PC-9 (cell line): ENCODE measurements around the gene S100A8. TPM values are rescaled to one million over a fixed set of nuclear protein-coding genes. Genes with fewer than 3 reads are reported as not detected.

ENCODE experiments used
- BruUV-seq: library from RNA; stranded (reverse); fragments of 400-500 nt; replicated peaks from 2 replicates; lab custom pipeline; 2021; lab: Mats Ljungman, UMichigan
- CTCF ChIA-PET: fragments of 300-600 bp; sonication (Branson Sonifier 250); formaldehyde crosslinking; loops from one replicate; lab custom pipeline; 2022; ENCODE audit warnings: antibody characterized with exemption; lab: Charles Lee
- POLR2A ChIA-PET: fragments of 300-600 bp; sonication (Branson Sonifier 250); formaldehyde crosslinking; loops from one replicate; lab custom pipeline; 2022; ENCODE audit warnings: antibody characterized with exemption; ENCODE audit not compliant: unreplicated experiment; lab: Charles Lee
- DNase-seq, 2 experiments: peaks; one replicate each; pipeline versions ENCODE4 v3.0.0 to v3.0.0-alpha.2; 2015 to 2022; ENCODE audit warnings: mixed read lengths in 1 of 2
- H2AFZ ChIP-seq: fragments of 200-600 bp; sonication (generic); 2 replicates; pipeline ENCODE4 v1.8.1; 2017; ENCODE audit warnings: antibody characterized with exemption
- H3F3A ChIP-seq: fragments of 200-600 bp; sonication (generic); 2 replicates; pipeline ENCODE4 v1.8.1; 2017; ENCODE audit warnings: antibody characterized with exemption, mild to moderate bottlenecking, low read depth; ENCODE audit not compliant: insufficient read depth
- H3K27ac ChIP-seq: fragments of 200-600 bp; sonication (generic); 2 replicates; pipeline ENCODE4 v1.6.1; 2016; ENCODE audit warnings: mixed run types
- H3K27me3 ChIP-seq: fragments of 200-600 bp; sonication (generic); 2 replicates; pipeline ENCODE4 v1.6.1; 2016; ENCODE audit warnings: low read depth, mixed run types; ENCODE audit not compliant: insufficient read depth
- H3K36me3 ChIP-seq: fragments of 200-600 bp; sonication (generic); 2 replicates; pipeline ENCODE4 v1.6.1; 2016; ENCODE audit warnings: low read depth, mixed run types
- H3K4me1 ChIP-seq: fragments of 200-600 bp; sonication (generic); replicated peaks from 2 replicates; pipeline ENCODE4 v1.6.1; 2016; ENCODE audit warnings: mixed run types; ENCODE audit not compliant: insufficient read depth
- H3K4me2 ChIP-seq: fragments of 200-600 bp; sonication (generic); 2 replicates; pipeline ENCODE4 v1.6.1; 2017; ENCODE audit warnings: mixed run types
- H3K4me3 ChIP-seq: fragments of 200-600 bp; sonication (generic); 2 replicates; pipeline ENCODE4 v1.6.1; 2016; ENCODE audit warnings: mixed run types
- H3K79me2 ChIP-seq: fragments of 200-600 bp; sonication (generic); 2 replicates; pipeline ENCODE4 v1.6.1; 2017; ENCODE audit warnings: low read depth, mixed run types
- H3K9me2 ChIP-seq: fragments of 200-600 bp; sonication (generic); 2 replicates; pipeline ENCODE4 v1.8.1; 2017; ENCODE audit warnings: mild to moderate bottlenecking; ENCODE audit not compliant: insufficient read depth
- H3K9me3 ChIP-seq: fragments of 200-600 bp; sonication (generic); 2 replicates; pipeline ENCODE4 v1.8.1; 2016; ENCODE audit warnings: low read depth; ENCODE audit not compliant: insufficient read depth
- H4K20me1 ChIP-seq: fragments of 200-600 bp; sonication (generic); 2 replicates; pipeline ENCODE4 v1.8.1; 2017; ENCODE audit not compliant: insufficient read depth
- EZH2 ChIP-seq: fragments of 200-600 bp; sonication (generic); IDR thresholded peaks from 2 replicates; pipeline ENCODE4 v1.8.0; 2017; ENCODE audit warnings: antibody characterized with exemption, low read depth
- intact Hi-C: fragments of 100-400 bp; cut with micrococcal nuclease; formaldehyde crosslinking; loops from one replicate; pipeline ENCODE4 v1.10.0; 2022; ENCODE audit not compliant: unreplicated experiment
- total RNA-seq: library from RNA; stranded (reverse); gene quantifications from 2 replicates; pipeline ENCODE4 v1.2.3, GENCODE V29; 2021
- TF ChIP-seq, protein P1 (sequence below): fragments of 200-600 bp; sonication (generic); conservative IDR thresholded peaks from 2 replicates; pipeline ENCODE4 v1.6.1; 2017; ENCODE audit warnings: mixed run types, antibody characterized with exemption, mild to moderate bottlenecking, moderate library complexity

S100A8 gene
- total RNA-seq, 1 experiment from 2014 or later, result not detected

DNA sequence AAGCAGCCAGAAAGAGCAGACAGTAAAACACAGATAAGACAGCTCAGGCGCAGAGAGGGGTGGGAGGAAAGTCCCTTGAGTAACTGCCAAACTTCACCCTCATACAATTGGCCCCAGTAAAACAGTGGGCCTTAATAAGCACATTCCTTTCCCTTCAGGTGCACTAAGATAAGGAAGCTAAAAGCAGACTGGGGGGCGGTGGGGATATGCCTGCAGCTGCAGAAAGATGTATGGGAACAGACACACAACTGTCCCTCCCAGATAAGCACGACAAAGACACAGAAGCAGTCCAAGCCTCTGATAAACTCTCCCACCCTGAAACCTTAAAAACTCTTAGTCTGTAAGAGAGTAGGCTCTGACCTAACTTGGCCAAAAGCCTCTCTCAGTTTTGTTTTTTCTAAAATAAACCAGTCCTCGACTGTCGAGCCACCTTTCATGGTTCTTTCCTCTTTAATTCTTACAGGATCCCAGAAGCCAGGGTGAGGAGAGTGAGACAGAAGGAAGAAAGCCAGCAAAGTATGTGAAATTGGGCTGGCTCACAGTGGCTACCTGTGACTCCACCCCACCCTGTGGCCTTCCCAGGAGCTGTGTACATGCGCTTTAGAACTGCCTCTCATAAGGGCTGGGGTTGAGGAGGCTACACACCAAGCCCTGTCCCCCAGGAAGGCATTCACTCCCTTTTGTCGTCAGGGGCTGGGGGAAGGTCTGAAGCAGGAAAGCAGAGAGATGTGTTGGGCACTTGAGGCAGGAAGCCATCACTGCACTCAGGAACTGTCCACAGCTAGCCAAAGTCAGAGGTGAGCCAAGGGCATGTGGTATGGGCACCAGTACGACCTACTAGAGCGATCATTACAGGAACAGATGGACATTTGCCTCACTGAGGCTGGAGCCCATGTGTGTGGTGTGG lies 46.8 kb downstream of the S100A8 start:
- POLR2A ChIA-PET, result no interaction called here
- peaks cover 50% of the 10 kb centered on the region for H3K27me3 ChIP-seq
- no peaks in the 10 kb centered on the region for H3K36me3 ChIP-seq
- no peaks in the 10 kb centered on the region for H3F3A ChIP-seq
- TF ChIP-seq, protein P1, sequence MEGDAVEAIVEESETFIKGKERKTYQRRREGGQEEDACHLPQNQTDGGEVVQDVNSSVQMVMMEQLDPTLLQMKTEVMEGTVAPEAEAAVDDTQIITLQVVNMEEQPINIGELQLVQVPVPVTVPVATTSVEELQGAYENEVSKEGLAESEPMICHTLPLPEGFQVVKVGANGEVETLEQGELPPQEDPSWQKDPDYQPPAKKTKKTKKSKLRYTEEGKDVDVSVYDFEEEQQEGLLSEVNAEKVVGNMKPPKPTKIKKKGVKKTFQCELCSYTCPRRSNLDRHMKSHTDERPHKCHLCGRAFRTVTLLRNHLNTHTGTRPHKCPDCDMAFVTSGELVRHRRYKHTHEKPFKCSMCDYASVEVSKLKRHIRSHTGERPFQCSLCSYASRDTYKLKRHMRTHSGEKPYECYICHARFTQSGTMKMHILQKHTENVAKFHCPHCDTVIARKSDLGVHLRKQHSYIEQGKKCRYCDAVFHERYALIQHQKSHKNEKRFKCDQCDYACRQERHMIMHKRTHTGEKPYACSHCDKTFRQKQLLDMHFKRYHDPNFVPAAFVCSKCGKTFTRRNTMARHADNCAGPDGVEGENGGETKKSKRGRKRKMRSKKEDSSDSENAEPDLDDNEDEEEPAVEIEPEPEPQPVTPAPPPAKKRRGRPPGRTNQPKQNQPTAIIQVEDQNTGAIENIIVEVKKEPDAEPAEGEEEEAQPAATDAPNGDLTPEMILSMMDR, result no peak
- TF ChIP-seq EZH2, result no peak
- no peaks in the 10 kb centered on the region for H3K79me2 ChIP-seq
- H4K20me1 ChIP-seq, result no peaks in the 10 kb centered on the region
- H3K4me1 ChIP-seq, result no peaks in the 10 kb centered on the region
- no peaks in the 10 kb centered on the region for H3K9me2 ChIP-seq
- no peak overlapping the region for H3K27ac ChIP-seq
- no peak overlapping the region for H3K4me2 ChIP-seq
- no peak for DNase-seq
- no TSS peak for BruUV-seq
- CTCF ChIA-PET, result no interaction called here
- no peaks in the 10 kb centered on the region for H3K9me3 ChIP-seq
- intact Hi-C loops, result no loop called here
- no peak overlapping the region for H2AFZ ChIP-seq
- no peak overlapping the region for H3K4me3 ChIP-seq

DNA sequence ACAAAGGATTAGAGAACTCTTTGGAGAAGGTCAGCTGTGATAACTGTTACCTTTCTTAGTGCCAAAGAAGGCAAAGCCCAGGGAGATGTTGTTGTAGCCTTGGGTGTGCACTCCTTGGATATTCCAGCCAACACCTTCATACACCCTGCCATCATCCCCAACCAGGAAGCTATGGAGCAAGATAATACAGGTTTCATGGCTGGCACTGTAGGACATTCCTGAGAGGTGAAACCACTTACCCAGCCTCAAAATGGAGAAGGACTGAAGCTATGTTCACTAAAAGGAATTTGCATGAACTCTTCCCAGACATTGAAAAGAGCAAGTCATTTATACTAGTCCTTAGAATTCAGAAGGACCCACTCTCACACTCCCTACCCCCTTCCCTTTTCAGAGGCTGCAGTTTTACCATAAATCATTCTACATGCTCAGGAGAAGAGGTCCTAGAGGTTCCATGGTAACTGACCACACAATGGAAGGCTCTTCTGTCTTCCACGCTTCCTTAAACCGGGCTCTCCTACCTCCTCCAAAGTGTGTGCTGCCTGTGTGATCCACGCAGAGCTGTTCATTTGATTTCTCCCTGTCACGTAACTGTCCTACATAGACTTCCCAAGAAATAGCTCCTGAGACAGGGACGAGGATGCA lies 47.7 kb downstream of the S100A8 start:
- DNase-seq, result peak in 1 of 2 experiments; percentile 53
- no peaks in the 10 kb centered on the region for H3K36me3 ChIP-seq
- H3K9me2 ChIP-seq, result no peaks in the 10 kb centered on the region
- intact Hi-C loops, result no loop called here
- CTCF ChIA-PET, result no interaction called here
- TF ChIP-seq, protein P1, result no peak
- TF ChIP-seq EZH2, result no peak
- H3K9me3 ChIP-seq, result no peaks in the 10 kb centered on the region
- no peaks in the 10 kb centered on the region for H3K4me1 ChIP-seq
- no peak overlapping the region for H3K4me3 ChIP-seq
- POLR2A ChIA-PET, result no interaction called here
- BruUV-seq, result no TSS peak
- H2AFZ ChIP-seq, result no peak overlapping the region
- H3K27ac ChIP-seq, result no peak overlapping the region
- H3K79me2 ChIP-seq, result no peaks in the 10 kb centered on the region
- no peaks in the 10 kb centered on the region for H4K20me1 ChIP-seq
- no peak overlapping the region for H3K4me2 ChIP-seq
- H3F3A ChIP-seq, result no peaks in the 10 kb centered on the region
- H3K27me3 ChIP-seq, result peaks cover 59% of the 10 kb centered on the region

DNA sequence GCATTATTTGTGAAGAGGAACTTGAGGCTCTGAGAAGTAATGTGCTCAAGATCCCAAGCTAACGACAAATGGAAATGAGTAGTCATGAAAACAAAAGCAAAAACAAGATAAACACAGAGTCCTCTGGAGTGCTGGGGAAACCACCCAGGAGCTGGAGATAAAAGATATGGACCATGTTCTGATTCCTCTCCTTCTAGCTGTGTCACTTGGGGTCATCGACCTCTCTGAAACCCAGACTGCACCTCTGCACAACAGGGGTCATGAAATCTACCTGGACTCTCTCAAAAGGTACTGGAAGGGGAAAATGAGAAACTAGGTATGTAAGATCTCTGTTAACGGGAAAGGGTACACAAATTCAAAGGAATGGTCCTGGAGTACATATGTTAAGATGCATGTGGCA lies 48.7 kb downstream of the S100A8 start:
- Histone ChIP-seq H3K4me3 (no peak overlapping the region), H3K9me2 (no peaks in the 10 kb centered on the region), H3K27me3 (peaks cover 69% of the 10 kb centered on the region), H3K4me2 (no peak overlapping the region), H3F3A (no peaks in the 10 kb centered on the region), H2AFZ (no peak overlapping the region), H3K4me1 (no peaks in the 10 kb centered on the region), H3K36me3 (no peaks in the 10 kb centered on the region), H3K9me3 (no peaks in the 10 kb centered on the region), H3K79me2 (no peaks in the 10 kb centered on the region), H4K20me1 (no peaks in the 10 kb centered on the region), H3K27ac (no peak overlapping the region)
- ChIA-PET POLR2A (no interaction called here), CTCF (no interaction called here)
- intact Hi-C loops, result no loop called here
- BruUV-seq, result no TSS peak
- no peak for TF ChIP-seq EZH2
- TF ChIP-seq, protein P1, result no peak
- DNase-seq, result no peak
